ENCODE results near the gene ARL3.
"Not testable (repeated sequence)": the region's sequence is repeated elsewhere in the genome, so short reads cannot be mapped to it uniquely, and the experiment has no call there.

Gene ARL3

GRCh38 chr10:102670065-102670670 is 44.0 kb downstream of the ARL3 start:
- no peak for DNase-seq

GRCh38 chr10:102669206-102670064 is 44.8 kb downstream of the ARL3 start:
- DNase-seq = no peak

GRCh38 chr10:102668326-102669107 is 45.7 kb downstream of the ARL3 start:
- DNase-seq = no peak

- DNase-seq = not testable (repeated sequence)
Observed at GRCh38 chr10:102667411-102667810, 46.8 kb downstream of the ARL3 start.

- no peak for DNase-seq
Observed at GRCh38 chr10:102665904-102666509, 48.2 kb downstream of the ARL3 start.

- no peak for DNase-seq
Observed at GRCh38 chr10:102661658-102662028, 52.6 kb downstream of the ARL3 start.

GRCh38 chr10:102660888-102661657 is 53.1 kb downstream of the ARL3 start:
- peak in 1 of 2 donors; percentile 48 for DNase-seq

GRCh38 chr10:102658802-102659201 is 55.4 kb downstream of the ARL3 start:
- no peak for DNase-seq

GRCh38 chr10:102657984-102658724 is 56.0 kb downstream of the ARL3 start:
- DNase-seq = no peak

- no peak for DNase-seq
Observed at GRCh38 chr10:102657451-102657850, 56.7 kb downstream of the ARL3 start.

GRCh38 chr10:102656791-102657371 is 57.3 kb downstream of the ARL3 start:
- no peak for DNase-seq

- DNase-seq = no peak
Observed at GRCh38 chr10:102656026-102656425, 58.2 kb downstream of the ARL3 start.

- DNase-seq = no peak
Observed at GRCh38 chr10:102654969-102655368, 59.2 kb downstream of the ARL3 start.

- no peak for DNase-seq
Observed at GRCh38 chr10:102654566-102654965, 59.6 kb downstream of the ARL3 start.

GRCh38 chr10:102653060-102653459 is 61.1 kb downstream of the ARL3 start:
- no peak for DNase-seq

- no peak for DNase-seq
Observed at GRCh38 chr10:102652170-102652916, 61.9 kb downstream of the ARL3 start.

GRCh38 chr10:102651455-102652169 is 62.6 kb downstream of the ARL3 start:
- DNase-seq = no peak

- no peak for DNase-seq
Observed at GRCh38 chr10:102650655-102651454, 63.3 kb downstream of the ARL3 start.
